HepG2 (cell line): ENCODE results near the gene LMBRD2. TPM values are rescaled to one million over a fixed set of nuclear protein-coding genes. Genes with fewer than 3 reads are reported as not detected.

Experiments
- ATAD3A ChIP-seq: sonication (generic); formaldehyde crosslinking; IDR thresholded peaks from 2 replicates; pipeline ENCODE4 v1.4.0; 2020; ENCODE audit warnings: missing genetic modification reagents
- EEA1 ChIP-seq: sonication (generic); formaldehyde crosslinking; IDR thresholded peaks from 2 replicates; pipeline ENCODE4 v1.5.1; 2020; ENCODE audit warnings: mild to moderate bottlenecking, missing genetic modification reagents, borderline replicate concordance
- FOXK1 ChIP-seq: sonication (generic); formaldehyde crosslinking; IDR thresholded peaks from 2 replicates; pipeline ENCODE4 v1.4.0; 2020; ENCODE audit warnings: low read depth, missing genetic modification reagents, borderline replicate concordance
- FOXM1 ChIP-seq: sonication (generic); formaldehyde crosslinking; IDR thresholded peaks from 2 replicates; pipeline ENCODE4 v1.5.0; 2020; ENCODE audit warnings: missing genetic modification reagents
- GATAD2A ChIP-seq: IDR thresholded peaks from 2 replicates; pipeline ENCODE4 v1.6.1; 2016
- HNF4A ChIP-seq: sonication (generic); formaldehyde crosslinking; IDR thresholded peaks from 2 replicates; pipeline ENCODE4 v1.4.0; 2020; ENCODE audit warnings: missing genetic modification reagents
- HOMEZ ChIP-seq: IDR thresholded peaks from 2 replicates; pipeline ENCODE4 v1.6.1; 2016; ENCODE audit warnings: low read depth
- IKZF1 ChIP-seq: fragments of 450-650 bp; IDR thresholded peaks from 2 replicates; pipeline ENCODE4 v1.7.1; 2016
- KDM3A ChIP-seq: IDR thresholded peaks from 2 replicates; pipeline ENCODE4 v1.6.1; 2018; ENCODE audit warnings: low read depth, missing compliant biosample characterization
- RFX1 ChIP-seq: fragments of 450-650 bp; IDR thresholded peaks from 2 replicates; pipeline ENCODE4 v1.6.1; 2017
- RFX5 ChIP-seq: IDR thresholded peaks from 2 replicates; pipeline ENCODE4 v1.6.1; 2011; ENCODE audit warnings: low read depth, low read length, improper control_type of control experiment
- SMC3 ChIP-seq: IDR thresholded peaks from 2 replicates; pipeline ENCODE4 v1.6.1; 2011; ENCODE audit warnings: low read length, improper control_type of control experiment
- SSRP1 ChIP-seq: IDR thresholded peaks from 2 replicates; pipeline ENCODE4 v1.6.1; 2016; ENCODE audit warnings: control low read depth
- STAG1 ChIP-seq: sonication (generic); formaldehyde crosslinking; IDR thresholded peaks from 2 replicates; pipeline ENCODE4 v1.4.0; 2020; ENCODE audit warnings: missing genetic modification reagents
- TCF7L2 ChIP-seq: IDR thresholded peaks from 2 replicates; pipeline ENCODE4 v1.6.1; 2011; ENCODE audit warnings: mild to moderate bottlenecking, low read depth, low read length, moderate library complexity
- ZFYVE20 ChIP-seq: sonication (generic); formaldehyde crosslinking; IDR thresholded peaks from 2 replicates; pipeline ENCODE4 v1.8.0; 2023; ENCODE audit warnings: low read depth, mild to moderate bottlenecking, moderate library complexity, missing genetic modification reagents, borderline replicate concordance
- ZNF136 ChIP-seq: sonication (generic); formaldehyde crosslinking; IDR thresholded peaks from 2 replicates; pipeline ENCODE4 v1.8.1; 2022; ENCODE audit warnings: low read depth, mild to moderate bottlenecking, moderate library complexity, missing genetic modification reagents
- ZNF17 ChIP-seq: sonication (generic); formaldehyde crosslinking; IDR thresholded peaks from 2 replicates; pipeline ENCODE4 v1.5.0; 2020; ENCODE audit warnings: mild to moderate bottlenecking, missing genetic modification reagents
- ZNF30 ChIP-seq: sonication (generic); formaldehyde crosslinking; IDR thresholded peaks from 2 replicates; pipeline ENCODE4 v1.5.0; 2020; ENCODE audit warnings: mild to moderate bottlenecking, missing genetic modification reagents
- ZNF331 ChIP-seq: sonication (generic); formaldehyde crosslinking; IDR thresholded peaks from 2 replicates; pipeline ENCODE4 v1.4.0; 2020; ENCODE audit warnings: missing genetic modification reagents
- ZNF44 ChIP-seq: sonication (generic); formaldehyde crosslinking; IDR thresholded peaks from 2 replicates; pipeline ENCODE4 v1.5.1; 2020; ENCODE audit warnings: mild to moderate bottlenecking, missing genetic modification reagents
- ZNF547 ChIP-seq: sonication (generic); formaldehyde crosslinking; IDR thresholded peaks from 2 replicates; pipeline ENCODE4 v1.5.1; 2020; ENCODE audit warnings: mild to moderate bottlenecking, missing genetic modification reagents
- ZNF75D ChIP-seq: sonication (generic); formaldehyde crosslinking; IDR thresholded peaks from 2 replicates; pipeline ENCODE4 v1.8.1; 2023; ENCODE audit warnings: missing genetic modification reagents, mild to moderate bottlenecking, borderline replicate concordance
- ZNF878 ChIP-seq: sonication (generic); formaldehyde crosslinking; IDR thresholded peaks from 2 replicates; pipeline ENCODE4 v1.8.1; 2023; ENCODE audit warnings: mild to moderate bottlenecking, missing genetic modification reagents, moderate library complexity
- ZSCAN21 ChIP-seq: sonication (generic); formaldehyde crosslinking; IDR thresholded peaks from 2 replicates; pipeline ENCODE4 v1.8.0; 2022; ENCODE audit warnings: mild to moderate bottlenecking, missing genetic modification reagents, moderate library complexity, borderline replicate concordance
- ZSCAN22 ChIP-seq: sonication (generic); formaldehyde crosslinking; IDR thresholded peaks from 2 replicates; pipeline ENCODE4 v1.4.0; 2020; ENCODE audit warnings: mild to moderate bottlenecking, missing genetic modification reagents
- polyA plus RNA-seq, 8 experiments: library from polyadenylated mRNA; depleted of rRNA in 3 of 8; stranded (reverse) in 7 of 8; unstranded in 1 of 8; fragments of >200 nt; fragmentation: Illumina TruSeq in 4 of 8; extraction: Trizol in 4 of 8; gene quantifications; 2 replicates each; pipeline versions ENCODE4 v1.2.1 to v1.2.3, GENCODE V29; 2011 to 2016; ENCODE audit warnings: low read depth in 4 of 8, missing spikeins in 1 of 8, mixed read lengths in 1 of 8; ENCODE audit not compliant: insufficient read depth in 1 of 8
- total RNA-seq, 5 experiments: library from RNA; depleted of rRNA; stranded (reverse); fragments of >200 nt; fragmentation: Illumina TruSeq; extraction: Trizol; gene quantifications; 2 replicates each; pipeline ENCODE4 v1.2.3, GENCODE V29; 2016; ENCODE audit warnings: low read depth in 1 of 5
- TF ChIP-seq, protein P1 (sequence below): sonication (generic); formaldehyde crosslinking; IDR thresholded peaks from 2 replicates; pipeline ENCODE4; 2020; ENCODE audit warnings: missing genetic modification reagents, mild to moderate bottlenecking, borderline replicate concordance
- TF ChIP-seq, protein P2 (sequence below): sonication (generic); formaldehyde crosslinking; IDR thresholded peaks from 2 replicates; pipeline ENCODE4 v1.5.1; 2020; ENCODE audit warnings: missing genetic modification reagents, mild to moderate bottlenecking, borderline replicate concordance

Gene LMBRD2
- total and polyA plus RNA-seq, 2 of the 13 experiments (the other 11 are each of a cell fraction or from before 2014, with no cell fraction given), result 2.0 to 4.7 TPM

GRCh38 chr5:36153726-36154125 is 2.0 kb upstream of the LMBRD2 start (continued):
- TF ChIP-seq, protein P1, sequence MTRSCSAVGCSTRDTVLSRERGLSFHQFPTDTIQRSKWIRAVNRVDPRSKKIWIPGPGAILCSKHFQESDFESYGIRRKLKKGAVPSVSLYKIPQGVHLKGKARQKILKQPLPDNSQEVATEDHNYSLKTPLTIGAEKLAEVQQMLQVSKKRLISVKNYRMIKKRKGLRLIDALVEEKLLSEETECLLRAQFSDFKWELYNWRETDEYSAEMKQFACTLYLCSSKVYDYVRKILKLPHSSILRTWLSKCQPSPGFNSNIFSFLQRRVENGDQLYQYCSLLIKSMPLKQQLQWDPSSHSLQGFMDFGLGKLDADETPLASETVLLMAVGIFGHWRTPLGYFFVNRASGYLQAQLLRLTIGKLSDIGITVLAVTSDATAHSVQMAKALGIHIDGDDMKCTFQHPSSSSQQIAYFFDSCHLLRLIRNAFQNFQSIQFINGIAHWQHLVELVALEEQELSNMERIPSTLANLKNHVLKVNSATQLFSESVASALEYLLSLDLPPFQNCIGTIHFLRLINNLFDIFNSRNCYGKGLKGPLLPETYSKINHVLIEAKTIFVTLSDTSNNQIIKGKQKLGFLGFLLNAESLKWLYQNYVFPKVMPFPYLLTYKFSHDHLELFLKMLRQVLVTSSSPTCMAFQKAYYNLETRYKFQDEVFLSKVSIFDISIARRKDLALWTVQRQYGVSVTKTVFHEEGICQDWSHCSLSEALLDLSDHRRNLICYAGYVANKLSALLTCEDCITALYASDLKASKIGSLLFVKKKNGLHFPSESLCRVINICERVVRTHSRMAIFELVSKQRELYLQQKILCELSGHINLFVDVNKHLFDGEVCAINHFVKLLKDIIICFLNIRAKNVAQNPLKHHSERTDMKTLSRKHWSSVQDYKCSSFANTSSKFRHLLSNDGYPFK, result no peak
- TF ChIP-seq ZNF331 (peak; percentile 48; the same call in 1 of the 2 replicates), ZNF547 (CRISPR knock-in tag) (no peak), HNF4A (peak; percentile 57), FOXM1 (CRISPR knock-in tag) (no peak), SMC3 (peak; percentile 9; the same call in 1 of the 2 replicates), ZNF44 (CRISPR knock-in tag) (no peak), STAG1 (CRISPR knock-in tag) (no peak), TCF7L2 (no peak), RFX1 (no peak), HOMEZ (CRISPR knock-in tag) (peak; percentile 60; the same call in 1 of the 2 replicates), ZNF878 (CRISPR knock-in tag) (no peak), GATAD2A (CRISPR knock-in tag) (peak; percentile 93), ZNF75D (no peak), ZNF30 (CRISPR knock-in tag) (no peak), ZNF17 (CRISPR knock-in tag) (no peak), ZSCAN22 (CRISPR knock-in tag) (no peak), ZNF136 (no peak), RFX5 (no peak), EEA1 (CRISPR knock-in tag) (no peak), FOXK1 (CRISPR knock-in tag) (peak; percentile 75; the same call in 1 of the 2 replicates), IKZF1 (no peak), KDM3A (CRISPR knock-in tag) (no peak), ZSCAN21 (CRISPR knock-in tag) (no peak), ZFYVE20 (CRISPR knock-in tag) (no peak), SSRP1 (CRISPR knock-in tag) (no peak), ATAD3A (no peak)
- TF ChIP-seq, protein P2, sequence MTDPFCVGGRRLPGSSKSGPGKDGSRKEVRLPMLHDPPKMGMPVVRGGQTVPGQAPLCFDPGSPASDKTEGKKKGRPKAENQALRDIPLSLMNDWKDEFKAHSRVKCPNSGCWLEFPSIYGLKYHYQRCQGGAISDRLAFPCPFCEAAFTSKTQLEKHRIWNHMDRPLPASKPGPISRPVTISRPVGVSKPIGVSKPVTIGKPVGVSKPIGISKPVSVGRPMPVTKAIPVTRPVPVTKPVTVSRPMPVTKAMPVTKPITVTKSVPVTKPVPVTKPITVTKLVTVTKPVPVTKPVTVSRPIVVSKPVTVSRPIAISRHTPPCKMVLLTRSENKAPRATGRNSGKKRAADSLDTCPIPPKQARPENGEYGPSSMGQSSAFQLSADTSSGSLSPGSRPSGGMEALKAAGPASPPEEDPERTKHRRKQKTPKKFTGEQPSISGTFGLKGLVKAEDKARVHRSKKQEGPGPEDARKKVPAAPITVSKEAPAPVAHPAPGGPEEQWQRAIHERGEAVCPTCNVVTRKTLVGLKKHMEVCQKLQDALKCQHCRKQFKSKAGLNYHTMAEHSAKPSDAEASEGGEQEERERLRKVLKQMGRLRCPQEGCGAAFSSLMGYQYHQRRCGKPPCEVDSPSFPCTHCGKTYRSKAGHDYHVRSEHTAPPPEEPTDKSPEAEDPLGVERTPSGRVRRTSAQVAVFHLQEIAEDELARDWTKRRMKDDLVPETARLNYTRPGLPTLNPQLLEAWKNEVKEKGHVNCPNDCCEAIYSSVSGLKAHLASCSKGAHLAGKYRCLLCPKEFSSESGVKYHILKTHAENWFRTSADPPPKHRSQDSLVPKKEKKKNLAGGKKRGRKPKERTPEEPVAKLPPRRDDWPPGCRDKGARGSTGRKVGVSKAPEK (CRISPR knock-in tag), result no peak
